Testis (tissue), 3 donors: ENCODE measurements around the gene DPH7. TPM values are rescaled to one million over a fixed set of nuclear protein-coding genes. Genes with fewer than 3 reads are reported as not detected.

Source experiments
- DNase-seq: peaks from one replicate; pipeline ENCODE4 v3.0.0-alpha.2; 2019
- H3K27ac ChIP-seq, 2 donors: fragments of 200-600 bp; sonication (generic); one replicate each; pipeline ENCODE4 v1.5.1; 2019
- H3K27me3 ChIP-seq: fragments of 200-600 bp; sonication (generic); one replicate; pipeline ENCODE4 v1.5.1; 2019
- H3K36me3 ChIP-seq: fragments of 200-600 bp; sonication (generic); one replicate; pipeline ENCODE4 v1.5.1; 2017; ENCODE audit warnings: low read depth; ENCODE audit errors: missing control alignments
- H3K4me1 ChIP-seq: fragments of 200-600 bp; sonication (generic); one replicate; pipeline ENCODE4 v1.5.1; 2019
- H3K4me3 ChIP-seq, 2 donors: fragments of 200-600 bp; sonication (generic); one replicate each; pipeline ENCODE4 v1.5.1; 2017 to 2019
- H3K9me3 ChIP-seq: fragments of 200-600 bp; sonication (generic); one replicate; pipeline ENCODE4 v1.5.1; 2017
- POLR2A ChIP-seq: fragments of 450-650 bp; IDR thresholded peaks from one replicate; pipeline ENCODE4 v1.6.1; 2017; ENCODE audit warnings: antibody characterized with exemption, mild to moderate bottlenecking, moderate library complexity
- WGBS, 2 donors: methylation state at CpG; one replicate each; pipeline ENCODE4 v1.1.5; 2018; 5-methylcytosine and 5-hydroxymethylcytosine counted together
- intact Hi-C: fragments of 100-400 bp; cut with DNase I; formaldehyde crosslinking; loops from one replicate; pipeline ENCODE4 v1.15.1; 2023; ENCODE audit warnings: low total_unique reads
- polyA plus RNA-seq: library from polyadenylated mRNA; stranded (reverse); fragments of 350-450 nt; fragmentation: Illumina TruSeq; extraction: RNeasy Lipid Tissue Mini Kit (QIAGEN cat#74804); gene quantifications from one replicate; pipeline ENCODE4 v1.2.3, GENCODE V29; 2014; ENCODE audit warnings: low read depth, low replicate concordance; ENCODE audit not compliant: insufficient read depth
- total RNA-seq, 2 donors: library from RNA; depleted of rRNA; stranded (reverse); fragments of >200 nt; gene quantifications; one replicate each; pipeline ENCODE4 v1.2.3, GENCODE V29; 2016
- TF ChIP-seq, protein P1 (sequence below), 3 experiments: fragments of 450-650 bp in 2 of 3; fragments of 200-600 bp in 1 of 3; sonication (generic) in 1 of 3; IDR thresholded peaks; one replicate each; pipeline ENCODE4 v1.5.1; 2016 to 2019; ENCODE audit warnings: antibody characterized with exemption in 3 of 3, mild to moderate bottlenecking in 2 of 3, moderate library complexity in 1 of 3

DPH7 gene
- total and polyA plus RNA-seq, 3 donors from 2014 or later: 34.7 to 92.5 (median 61.8) TPM

DNA sequence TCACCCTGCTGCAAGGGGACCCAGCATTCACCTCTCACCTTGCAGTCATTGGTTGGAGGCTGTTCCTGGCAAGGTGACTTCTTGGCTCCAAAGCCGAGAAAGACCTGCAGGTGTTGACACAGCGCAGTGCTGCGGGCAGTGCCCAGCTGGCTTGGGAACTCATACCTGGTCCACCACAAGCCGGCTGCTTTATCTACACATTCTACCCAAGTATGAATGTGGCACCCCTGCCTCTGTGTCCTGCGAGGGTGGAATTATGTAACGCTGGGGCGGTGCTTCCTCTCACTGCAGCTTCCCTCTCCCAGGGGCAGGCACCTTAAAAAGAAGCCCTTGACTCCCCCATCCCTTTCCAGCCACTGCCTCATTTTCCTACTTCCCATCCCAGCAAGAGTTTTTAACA lies 14.0 kb upstream of the DPH7 start:
- intact Hi-C loops: no loop called here
- WGBS, 2 donors: 77 to 87% methylated on average over 3 to 7 of the region's 7 CpGs
- Histone ChIP-seq H3K4me3 (no peak overlapping the region), H3K4me1 (peaks cover 9% of the 10 kb centered on the region), H3K9me3 (no peaks in the 10 kb centered on the region), H3K36me3 (no peaks in the 10 kb centered on the region), H3K27me3 (no peaks in the 10 kb centered on the region), H3K27ac (no peak overlapping the region)
- TF ChIP-seq, protein P1, sequence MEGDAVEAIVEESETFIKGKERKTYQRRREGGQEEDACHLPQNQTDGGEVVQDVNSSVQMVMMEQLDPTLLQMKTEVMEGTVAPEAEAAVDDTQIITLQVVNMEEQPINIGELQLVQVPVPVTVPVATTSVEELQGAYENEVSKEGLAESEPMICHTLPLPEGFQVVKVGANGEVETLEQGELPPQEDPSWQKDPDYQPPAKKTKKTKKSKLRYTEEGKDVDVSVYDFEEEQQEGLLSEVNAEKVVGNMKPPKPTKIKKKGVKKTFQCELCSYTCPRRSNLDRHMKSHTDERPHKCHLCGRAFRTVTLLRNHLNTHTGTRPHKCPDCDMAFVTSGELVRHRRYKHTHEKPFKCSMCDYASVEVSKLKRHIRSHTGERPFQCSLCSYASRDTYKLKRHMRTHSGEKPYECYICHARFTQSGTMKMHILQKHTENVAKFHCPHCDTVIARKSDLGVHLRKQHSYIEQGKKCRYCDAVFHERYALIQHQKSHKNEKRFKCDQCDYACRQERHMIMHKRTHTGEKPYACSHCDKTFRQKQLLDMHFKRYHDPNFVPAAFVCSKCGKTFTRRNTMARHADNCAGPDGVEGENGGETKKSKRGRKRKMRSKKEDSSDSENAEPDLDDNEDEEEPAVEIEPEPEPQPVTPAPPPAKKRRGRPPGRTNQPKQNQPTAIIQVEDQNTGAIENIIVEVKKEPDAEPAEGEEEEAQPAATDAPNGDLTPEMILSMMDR (IDR thresholded peaks at IDR 0.05): no peak
- TF ChIP-seq POLR2A: no peak
- DNase-seq: no peak

DNA sequence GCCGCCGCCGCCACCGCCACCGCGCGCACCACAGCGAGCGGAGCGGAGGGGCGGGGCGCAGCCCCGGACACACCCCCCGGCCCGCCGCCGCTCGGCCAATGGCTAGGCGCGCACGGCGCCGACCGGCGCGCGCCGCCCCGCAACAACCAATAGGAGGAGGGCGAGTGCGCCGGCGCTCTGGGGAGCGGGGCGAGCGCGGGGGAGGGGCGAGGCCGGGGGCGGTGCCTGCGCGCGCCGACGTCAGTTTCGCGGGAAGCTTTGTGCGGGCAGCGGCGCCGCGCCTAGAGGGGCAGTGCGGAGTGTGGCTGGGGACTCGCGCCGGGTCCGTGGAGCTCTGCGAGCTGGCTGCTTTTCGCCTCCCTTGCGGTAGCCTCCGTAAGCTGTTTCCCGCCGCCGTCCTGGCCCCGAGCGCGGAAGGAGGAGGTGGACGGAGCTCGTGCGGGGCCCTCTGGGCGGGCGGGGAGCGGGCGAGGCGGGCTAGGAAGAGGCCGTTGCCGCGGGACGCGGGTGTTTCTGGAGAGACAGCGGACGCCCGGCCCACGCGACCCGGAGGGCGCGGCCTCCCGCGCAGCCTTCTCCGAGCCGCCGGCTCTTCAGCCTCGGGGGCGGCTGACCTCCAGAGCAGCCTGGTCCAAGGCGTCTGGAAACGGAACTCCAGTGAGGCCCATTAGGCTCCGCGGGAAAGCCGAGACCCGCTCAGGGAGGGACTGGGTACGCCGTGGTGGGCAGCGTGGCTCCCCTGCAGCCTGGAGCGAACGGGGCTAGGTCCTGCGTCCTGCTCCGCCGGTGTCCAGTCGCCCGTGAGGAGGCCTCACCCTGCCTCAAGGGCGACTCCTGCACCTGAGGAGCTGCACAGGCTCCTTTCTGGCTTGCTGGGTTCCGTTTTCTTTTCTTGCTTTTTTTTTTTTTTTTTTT lies 12.0 kb upstream of the DPH7 start, which contains the start of gene ZMYND19:
TSS of gene ZMYND19 (minus strand) at position 44 of the 915 bp plus-strand sequence. CDS start 249 bp downstream, outside the sequence.
- H3K4me1 ChIP-seq: peaks cover 9% of the 10 kb centered on the region
- DNase-seq: peak; percentile 87
- no peaks in the 10 kb centered on the region for H3K9me3 ChIP-seq
- WGBS, 2 donors: 1 to 2% methylated on average over 14 to 97 of the region's 113 CpGs
- H3K27ac ChIP-seq: peak within 1 kb of the TSS in 1 of 2 donors; percentile 74
- TF ChIP-seq POLR2A: no peak
- TF ChIP-seq, protein P1 (IDR thresholded peaks at IDR 0.05): peak in 1 of 3 experiments; percentile 8
- H3K36me3 ChIP-seq: no peaks in the 10 kb centered on the region
- H3K4me3 ChIP-seq: peak within 1 kb of the TSS; percentile 64 to 66
- intact Hi-C loops: no loop called here
- H3K27me3 ChIP-seq: no peaks in the 10 kb centered on the region

DNA sequence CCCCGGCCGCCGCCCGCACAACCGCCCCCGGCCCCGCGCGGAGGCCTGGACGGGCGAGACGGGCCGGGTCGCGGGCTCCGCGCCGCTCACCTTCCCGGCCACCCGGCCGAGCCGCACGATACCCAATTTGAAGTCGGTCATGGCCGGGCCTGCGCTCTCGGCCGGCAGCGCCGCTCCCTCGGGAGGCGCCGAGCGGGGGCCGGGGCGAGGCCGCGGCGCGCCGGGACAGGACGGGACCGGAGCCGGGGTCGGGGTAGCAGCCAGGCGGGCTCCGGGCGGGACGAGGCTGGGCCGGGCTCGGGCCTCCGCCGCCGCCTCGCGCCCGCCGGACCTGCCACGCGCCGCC lies 11.4 kb upstream of the DPH7 start:
- no peaks in the 10 kb centered on the region for H3K9me3 ChIP-seq
- no peak overlapping the region for H3K27ac ChIP-seq
- TF ChIP-seq, protein P1 (IDR thresholded peaks at IDR 0.05): no peak
- TF ChIP-seq POLR2A: no peak
- peak overlapping the region in 1 of 2 donors; percentile 66 for H3K4me3 ChIP-seq
- WGBS, 2 donors: 5% methylated on average over 4 of the region's 61 CpGs; no CpG with 5 or more reads in 1 of the 2 donors
- DNase-seq: no peak
- H3K4me1 ChIP-seq: peaks cover 9% of the 10 kb centered on the region
- intact Hi-C loops: no loop called here
- no peaks in the 10 kb centered on the region for H3K36me3 ChIP-seq
- no peaks in the 10 kb centered on the region for H3K27me3 ChIP-seq

DNA sequence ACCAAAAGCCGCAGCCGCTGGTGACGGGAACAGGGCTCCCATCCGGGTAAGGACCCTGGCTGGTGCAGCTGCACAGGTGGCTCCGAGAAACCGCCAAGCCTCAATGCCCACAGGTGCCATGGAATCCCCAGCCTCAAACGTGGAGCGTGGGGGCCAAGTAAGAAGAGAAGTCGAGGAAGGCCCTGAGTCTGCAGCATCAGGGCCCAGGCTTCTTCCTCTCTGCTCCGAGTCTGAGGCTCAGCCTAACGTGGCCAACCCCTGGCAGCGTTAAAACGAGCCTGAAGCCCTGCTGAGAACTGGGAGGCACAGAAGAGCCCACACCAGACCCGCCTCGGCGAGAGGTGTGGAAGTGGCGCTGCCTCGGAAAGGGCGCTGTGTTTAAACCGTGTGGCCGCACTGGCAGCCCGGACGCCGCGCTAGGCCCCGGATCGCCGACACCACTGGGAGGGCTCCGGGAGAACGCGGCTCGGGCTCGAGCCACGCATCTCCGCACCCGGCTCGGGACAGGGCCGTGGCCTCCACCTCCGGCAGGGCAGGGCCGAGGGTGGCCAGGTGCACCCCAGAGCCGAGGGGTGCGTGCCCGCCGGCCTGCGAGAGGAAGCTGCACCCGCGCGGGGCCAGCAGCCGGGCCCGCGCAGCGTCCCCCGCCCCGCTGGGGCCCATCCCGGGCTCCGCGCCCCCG lies 10.9 kb upstream of the DPH7 start:
- no peak for TF ChIP-seq POLR2A
- TF ChIP-seq, protein P1 (IDR thresholded peaks at IDR 0.05): no peak
- 10 to 50% methylated on average over 3 to 38 of the region's 58 CpGs for WGBS, 2 donors
- H3K36me3 ChIP-seq: no peaks in the 10 kb centered on the region
- peak overlapping the region; percentile 63 to 66 for H3K4me3 ChIP-seq
- intact Hi-C loops: no loop called here
- DNase-seq: no peak
- H3K27ac ChIP-seq: peak overlapping the region in 1 of 2 donors; percentile 14
- peaks cover 9% of the 10 kb centered on the region for H3K4me1 ChIP-seq
- H3K27me3 ChIP-seq: no peaks in the 10 kb centered on the region
- no peaks in the 10 kb centered on the region for H3K9me3 ChIP-seq
